Neuronal stem cell (in vitro differentiated cells): ENCODE results near the gene ATP8A1.

Experiments
- DNase-seq: peaks from one replicate; pipeline ENCODE4 v3.0.0-alpha.2; 2013; ENCODE audit warnings: low spot score
- H2AFZ ChIP-seq: one replicate; pipeline ENCODE4 v1.6.1; 2013; ENCODE audit warnings: mild to moderate bottlenecking, low read length, inconsistent platforms
- H2AK5ac ChIP-seq: 2 replicates; pipeline ENCODE4 v1.6.1; 2013; ENCODE audit warnings: low read depth, mild to moderate bottlenecking, inconsistent platforms, low read length, moderate library complexity, mixed read lengths
- H2BK120ac ChIP-seq: 2 replicates; pipeline ENCODE4 v1.6.1; 2013; ENCODE audit warnings: low read depth, mild to moderate bottlenecking, inconsistent platforms, low read length, moderate library complexity, mixed read lengths
- H2BK12ac ChIP-seq: one replicate; pipeline ENCODE4 v1.6.1; 2013; ENCODE audit warnings: low read length, inconsistent platforms
- H2BK15ac ChIP-seq: 2 replicates; pipeline ENCODE4 v1.6.1; 2013; ENCODE audit warnings: mild to moderate bottlenecking, low read length, inconsistent platforms, mixed read lengths
- H2BK5ac ChIP-seq: one replicate; pipeline ENCODE4 v1.6.1; 2013; ENCODE audit warnings: inconsistent platforms, mild to moderate bottlenecking, low read length, moderate library complexity
- H3K14ac ChIP-seq: one replicate; pipeline ENCODE4 v1.6.1; 2013; ENCODE audit warnings: low read length, inconsistent platforms
- H3K18ac ChIP-seq: 2 replicates; pipeline ENCODE4 v1.6.1; 2013; ENCODE audit warnings: low read length, inconsistent platforms
- H3K23ac ChIP-seq: 2 replicates; pipeline ENCODE4 v1.6.1; 2013; ENCODE audit warnings: low read depth, mild to moderate bottlenecking, mixed read lengths, low read length, inconsistent platforms; ENCODE audit not compliant: poor library complexity
- H3K27ac ChIP-seq: replicated peaks from 3 replicates; pipeline ENCODE4 v1.5.1; 2013; ENCODE audit warnings: low read length, inconsistent platforms
- H3K27me3 ChIP-seq, 3 experiments: 2 replicates each; pipeline ENCODE4 v1.6.1; 2013; ENCODE audit warnings: low read length in 3 of 3, mild to moderate bottlenecking in 2 of 3, inconsistent platforms in 1 of 3, low read depth in 1 of 3, mixed read lengths in 1 of 3, moderate library complexity in 1 of 3; ENCODE audit not compliant: control insufficient read depth in 3 of 3, insufficient read depth in 3 of 3
- H3K36me3 ChIP-seq, 2 donors: replicated peaks in 1 of 2; 2 replicates each; pipeline ENCODE4 v1.6.1; 2013; ENCODE audit warnings: low read length in 2 of 2; ENCODE audit not compliant: control insufficient read depth in 2 of 2, insufficient read depth in 2 of 2
- H3K4ac ChIP-seq: 2 replicates; pipeline ENCODE4 v1.6.1; 2013; ENCODE audit warnings: inconsistent platforms, mild to moderate bottlenecking, low read length, moderate library complexity
- H3K4me1 ChIP-seq, 2 donors: 1 replicate in 1 of 2; 2 replicates in 1 of 2; pipeline ENCODE4 v1.6.1; 2013; ENCODE audit warnings: low read length in 2 of 2, low read depth in 1 of 2; ENCODE audit not compliant: control insufficient read depth in 2 of 2, insufficient read depth in 1 of 2
- H3K4me2 ChIP-seq: one replicate; pipeline ENCODE4 v1.6.1; 2013; ENCODE audit warnings: mild to moderate bottlenecking, low read length, inconsistent platforms; ENCODE audit not compliant: insufficient read depth, poor library complexity, severe bottlenecking
- H3K4me3 ChIP-seq, 2 donors: 2 replicates each; pipeline ENCODE4 v1.5.1; 2013; ENCODE audit warnings: low read length in 2 of 2, mild to moderate bottlenecking in 2 of 2, inconsistent platforms in 1 of 2, moderate library complexity in 1 of 2
- H3K79me1 ChIP-seq: one replicate; pipeline ENCODE4 v1.6.1; 2013; ENCODE audit warnings: low read depth, mild to moderate bottlenecking, inconsistent platforms, low read length, moderate library complexity
- H3K9ac ChIP-seq: one replicate; pipeline ENCODE4 v1.6.1; 2013; ENCODE audit warnings: mild to moderate bottlenecking, low read depth, low read length, inconsistent platforms; ENCODE audit not compliant: poor library complexity
- H3K9me3 ChIP-seq, 2 donors: replicated peaks in 1 of 2; 2 replicates each; pipeline versions ENCODE3 to v1.6.1; 2013; ENCODE audit warnings: low read length in 2 of 2, mild to moderate bottlenecking in 2 of 2, inconsistent platforms in 1 of 2, low read depth in 1 of 2, mixed read lengths in 1 of 2, moderate library complexity in 1 of 2; ENCODE audit not compliant: control insufficient read depth in 2 of 2, insufficient read depth in 1 of 2
- H4K8ac ChIP-seq: one replicate; pipeline ENCODE4 v1.6.1; 2013; ENCODE audit warnings: low read depth, mild to moderate bottlenecking, inconsistent platforms, low read length, moderate library complexity
- H4K91ac ChIP-seq: one replicate; pipeline ENCODE4 v1.6.1; 2013; ENCODE audit warnings: low read length, low read depth, mild to moderate bottlenecking, inconsistent platforms; ENCODE audit not compliant: poor library complexity
- WGBS, 2 donors: extraction: QIAGEN DNeasy Blood & Tissue Kit; methylation state at CpG; one replicate each; pipeline ENCODE4 v1.1.7; 2013; ENCODE audit warnings: missing lambda C conversion rate in 2 of 2, mixed read lengths in 1 of 2; ENCODE audit not compliant: insufficient read length in 2 of 2, insufficient replicate concordance in 1 of 2; ENCODE audit errors: extremely low coverage in 2 of 2; 5-methylcytosine and 5-hydroxymethylcytosine counted together

Gene ATP8A1

GRCh38 chr4:42649870-42650269, 7.0 kb downstream of the ATP8A1 start:
- no peak overlapping the region for H3K27ac ChIP-seq
- H2BK120ac ChIP-seq = no peak overlapping the region
- no peaks in the 10 kb centered on the region for H3K4me1 ChIP-seq
- no peaks in the 10 kb centered on the region for H3K79me1 ChIP-seq
- H3K9ac ChIP-seq = no peak overlapping the region
- H3K23ac ChIP-seq = no peak overlapping the region
- H3K4ac ChIP-seq = no peak overlapping the region
- H3K4me2 ChIP-seq = no peak overlapping the region
- H3K14ac ChIP-seq = no peak overlapping the region
- H2BK15ac ChIP-seq = no peak overlapping the region
- no peak overlapping the region for H3K4me3 ChIP-seq
- H3K9me3 ChIP-seq = peaks cover 0 to 4% of the 10 kb centered on the region in 2 donors
- H3K36me3 ChIP-seq = no peaks in the 10 kb centered on the region
- no peak overlapping the region for H2BK12ac ChIP-seq
- no peak overlapping the region for H2AK5ac ChIP-seq
- H3K27me3 ChIP-seq = peaks cover 0 to 12% (median 0%) of the 10 kb centered on the region in 3 experiments
- no peak for DNase-seq
- no peak overlapping the region for H4K91ac ChIP-seq
- WGBS, 2 donors = no CpG with 5 or more reads among the region's 4 CpGs
- H2AFZ ChIP-seq = no peak overlapping the region
- no peak overlapping the region for H3K18ac ChIP-seq
- H4K8ac ChIP-seq = no peak overlapping the region
- H2BK5ac ChIP-seq = no peak overlapping the region

- no peaks in the 10 kb centered on the region for H3K27me3 ChIP-seq
- no peak overlapping the region for H2AK5ac ChIP-seq
- H2AFZ ChIP-seq = no peak overlapping the region
- H3K4ac ChIP-seq = no peak overlapping the region
- H4K8ac ChIP-seq = no peak overlapping the region
- DNase-seq = no peak
- no peaks in the 10 kb centered on the region for H3K79me1 ChIP-seq
- H2BK12ac ChIP-seq = no peak overlapping the region
- H3K14ac ChIP-seq = no peak overlapping the region
- no peak overlapping the region for H3K9ac ChIP-seq
- H3K18ac ChIP-seq = no peak overlapping the region
- no peak overlapping the region for H4K91ac ChIP-seq
- H3K4me3 ChIP-seq = no peak overlapping the region
- no peak overlapping the region for H3K23ac ChIP-seq
- peaks cover 0 to 1% of the 10 kb centered on the region in 2 donors for H3K4me1 ChIP-seq
- no CpG with 5 or more reads among the region's 2 CpGs for WGBS, 2 donors
- no peak overlapping the region for H2BK120ac ChIP-seq
- H2BK15ac ChIP-seq = no peak overlapping the region
- H3K36me3 ChIP-seq = no peaks in the 10 kb centered on the region
- no peak overlapping the region for H2BK5ac ChIP-seq
- peaks cover 0 to 4% of the 10 kb centered on the region in 2 donors for H3K9me3 ChIP-seq
- H3K4me2 ChIP-seq = no peak overlapping the region
- H3K27ac ChIP-seq = no peak overlapping the region
These were observed 9.8 kb downstream of the ATP8A1 start for GRCh38 chr4:42646999-42647541.

DNA sequence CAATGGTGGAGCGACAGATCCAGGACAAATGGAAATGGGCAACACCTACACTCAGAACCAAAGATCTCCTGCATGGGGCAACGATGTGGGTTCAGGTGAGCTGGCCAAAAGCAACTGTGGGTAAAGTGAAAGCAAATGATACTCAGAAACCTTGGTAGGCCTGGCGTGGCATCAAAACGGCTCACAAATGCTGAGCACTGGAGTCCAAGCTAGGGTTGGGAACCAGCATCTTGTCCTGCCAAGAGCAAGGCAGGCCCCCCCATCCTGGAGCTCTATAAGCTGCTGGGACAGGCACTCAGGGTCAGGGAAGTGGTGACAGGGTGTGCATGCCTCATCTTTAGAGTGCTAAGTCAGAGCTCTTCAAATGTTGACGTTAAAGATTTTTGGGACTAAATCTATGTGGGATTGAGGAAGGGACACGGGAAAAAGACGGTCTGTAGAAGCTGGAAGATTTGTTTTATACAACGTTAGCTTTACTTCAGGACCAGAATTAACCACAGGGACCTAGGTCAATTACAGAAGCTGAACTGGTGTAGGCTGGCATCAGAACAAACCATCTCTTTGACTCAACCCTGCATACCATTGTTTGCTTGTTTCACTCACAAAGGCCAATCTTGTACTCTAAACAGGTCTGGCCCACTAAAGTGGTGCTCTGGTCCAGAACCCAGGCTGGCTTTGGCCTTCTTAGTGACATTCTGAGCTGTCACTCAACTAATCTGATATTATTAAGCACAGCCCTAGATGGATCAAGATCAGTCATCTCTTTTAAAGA, 10.7 kb downstream of the ATP8A1 start:
- Histone ChIP-seq H4K8ac (no peak overlapping the region), H3K27me3 (no peaks in the 10 kb centered on the region), H3K9ac (no peak overlapping the region), H4K91ac (no peak overlapping the region), H3K79me1 (no peaks in the 10 kb centered on the region), H2BK12ac (no peak overlapping the region), H3K4me2 (no peak overlapping the region), H3K27ac (no peak overlapping the region), H3K18ac (no peak overlapping the region), H3K14ac (no peak overlapping the region), H3K4me1 (peaks cover 0 to 3% of the 10 kb centered on the region in 2 donors), H3K4ac (no peak overlapping the region), H2AK5ac (no peak overlapping the region), H2BK5ac (no peak overlapping the region), H2BK120ac (no peak overlapping the region), H3K23ac (no peak overlapping the region), H2AFZ (no peak overlapping the region), H2BK15ac (no peak overlapping the region), H3K9me3 (peaks cover 0 to 2% of the 10 kb centered on the region in 2 donors), H3K4me3 (no peak overlapping the region), H3K36me3 (no peaks in the 10 kb centered on the region)
- DNase-seq = no peak
- no CpG with 5 or more reads among the region's 8 CpGs for WGBS, 2 donors

GRCh38 chr4:42644897-42645296, 12.0 kb downstream of the ATP8A1 start:
- H2AK5ac ChIP-seq = no peak overlapping the region
- H3K4me1 ChIP-seq = peaks cover 0 to 8% of the 10 kb centered on the region in 2 donors
- no peaks in the 10 kb centered on the region for H3K36me3 ChIP-seq
- H3K4me2 ChIP-seq = no peak overlapping the region
- no peak for DNase-seq
- no peak overlapping the region for H2BK5ac ChIP-seq
- H3K9ac ChIP-seq = no peak overlapping the region
- no peak overlapping the region for H3K23ac ChIP-seq
- H2BK12ac ChIP-seq = no peak overlapping the region
- no peak overlapping the region for H4K8ac ChIP-seq
- no peak overlapping the region for H2AFZ ChIP-seq
- H3K9me3 ChIP-seq = peaks cover 0 to 1% of the 10 kb centered on the region in 2 donors
- no peaks in the 10 kb centered on the region for H3K79me1 ChIP-seq
- no peak overlapping the region for H4K91ac ChIP-seq
- no peak overlapping the region for H3K4ac ChIP-seq
- H3K14ac ChIP-seq = no peak overlapping the region
- no peak overlapping the region for H3K4me3 ChIP-seq
- no peak overlapping the region for H2BK120ac ChIP-seq
- no peak overlapping the region for H3K18ac ChIP-seq
- H3K27ac ChIP-seq = no peak overlapping the region
- no peak overlapping the region for H2BK15ac ChIP-seq
- H3K27me3 ChIP-seq = no peaks in the 10 kb centered on the region
